H4 (cell line): ENCODE results near the gene NAGK. TPM values are rescaled to one million over a fixed set of nuclear protein-coding genes. Genes with fewer than 3 reads are reported as not detected.

Experiments used
- DNase-seq: peaks from one replicate; pipeline ENCODE4 v3.0.0-alpha.2; 2015; ENCODE audit warnings: low spot score
- total RNA-seq: library from RNA; depleted of rRNA; stranded (reverse); fragments of >200 nt; shearing (Covaris generic); gene quantifications from 2 replicates; pipeline ENCODE4 v1.2.3, GENCODE V29; 2014; rRNA removed

The NAGK gene
- total RNA-seq, 1 experiment from 2014 or later: 69.3 TPM

- DNase-seq: no peak
These were observed 39.6 kb downstream of the NAGK start for GRCh38 chr2:71108091-71108490.

GRCh38 chr2:71113843-71114242, 45.4 kb downstream of the NAGK start:
- no peak for DNase-seq

- DNase-seq: no peak
These were observed 48.6 kb downstream of the NAGK start for GRCh38 chr2:71117063-71117462.

- DNase-seq: no peak
These were observed 51.7 kb downstream of the NAGK start for GRCh38 chr2:71120195-71120594.

- DNase-seq: no peak
These were observed 53.0 kb downstream of the NAGK start for GRCh38 chr2:71121479-71121878.

GRCh38 chr2:71122387-71123298, 54.2 kb downstream of the NAGK start:
- no peak for DNase-seq

- DNase-seq: no peak
These were observed 57.3 kb downstream of the NAGK start for GRCh38 chr2:71125506-71126294.

- DNase-seq: no peak
These were observed 58.5 kb downstream of the NAGK start for GRCh38 chr2:71126957-71127356.

Other genes starting within 250 kb of the NAGK start
- gene CLEC4F, start 248.0 kb upstream of the NAGK start, total RNA-seq: not detected in 2 replicates
- gene CD207, start 232.8 kb upstream of the NAGK start, total RNA-seq: not detected in 2 replicates
- 2.3 and 6.2 TPM in 2 replicates for gene VAX2, start 168.1 kb upstream of the NAGK start, total RNA-seq
- gene ATP6V1B1, start 132.7 kb upstream of the NAGK start, total RNA-seq: 0.33 and 0.45 TPM in 2 replicates
- not detected in 2 replicates for gene ANKRD53, start 90.0 kb upstream of the NAGK start, total RNA-seq
- 45.2 and 51.0 TPM in 2 replicates for gene TEX261, start 73.8 kb upstream of the NAGK start, total RNA-seq
- gene MCEE, start 61.6 kb downstream of the NAGK start, total RNA-seq: 7.3 and 8.4 TPM in 2 replicates
- gene MPHOSPH10, start 62.0 kb downstream of the NAGK start, total RNA-seq: 21.6 and 27.7 TPM in 2 replicates
- 1.1 and 1.7 TPM in 2 replicates for gene PAIP2B, start 158.5 kb downstream of the NAGK start, total RNA-seq